NCI-H69 (cell line): Measurements from ENCODE around the gene SLC38A4.

Source experiments
- DNase-seq: peaks from one replicate; lab custom pipeline; 2025; lab: John Stamatoyannopoulos, UW

The SLC38A4 gene

GRCh38 chr12:46814143-46814542 lies 11.7 kb downstream of the SLC38A4 start:
- DNase-seq: no peak

GRCh38 chr12:46811185-46811584 lies 14.6 kb downstream of the SLC38A4 start:
- peak; percentile 82 for DNase-seq

- peak; percentile 15 for DNase-seq
Measured at GRCh38 chr12:46808955-46809697, 16.7 kb downstream of the SLC38A4 start.

GRCh38 chr12:46808317-46808716 lies 17.5 kb downstream of the SLC38A4 start:
- no peak for DNase-seq

GRCh38 chr12:46804054-46804453 lies 21.7 kb downstream of the SLC38A4 start:
- no peak for DNase-seq

GRCh38 chr12:46803517-46803916 lies 22.3 kb downstream of the SLC38A4 start:
- no peak for DNase-seq

GRCh38 chr12:46801293-46801692 lies 24.5 kb downstream of the SLC38A4 start:
- DNase-seq: no peak

GRCh38 chr12:46800160-46800559 lies 25.6 kb downstream of the SLC38A4 start:
- no peak for DNase-seq

GRCh38 chr12:46798648-46799047 lies 27.1 kb downstream of the SLC38A4 start:
- DNase-seq: no peak

GRCh38 chr12:46798056-46798455 lies 27.7 kb downstream of the SLC38A4 start:
- DNase-seq: no peak

GRCh38 chr12:46795988-46796387 lies 29.8 kb downstream of the SLC38A4 start:
- DNase-seq: no peak

- DNase-seq: no peak
Measured at GRCh38 chr12:46794593-46795190, 31.1 kb downstream of the SLC38A4 start.

GRCh38 chr12:46792925-46793324 lies 32.9 kb downstream of the SLC38A4 start:
- DNase-seq: no peak

- peak; percentile 38 for DNase-seq
Measured at GRCh38 chr12:46790066-46790465, 35.7 kb downstream of the SLC38A4 start.

- DNase-seq: peak; percentile 26
Measured at GRCh38 chr12:46788072-46788887, 37.5 kb downstream of the SLC38A4 start.

- DNase-seq: no peak
Measured at GRCh38 chr12:46787496-46788055, 38.2 kb downstream of the SLC38A4 start.

GRCh38 chr12:46786774-46787173 lies 39.0 kb downstream of the SLC38A4 start:
- no peak for DNase-seq

GRCh38 chr12:46785382-46785781 lies 40.4 kb downstream of the SLC38A4 start:
- peak; percentile 10 for DNase-seq

GRCh38 chr12:46783871-46784270 lies 41.9 kb downstream of the SLC38A4 start:
- peak; percentile 22 for DNase-seq

- DNase-seq: no peak
Measured at GRCh38 chr12:46779879-46780278, 45.9 kb downstream of the SLC38A4 start.

- no peak for DNase-seq
Measured at GRCh38 chr12:46779063-46779462, 46.7 kb downstream of the SLC38A4 start.

- DNase-seq: no peak
Measured at GRCh38 chr12:46778415-46778814, 47.4 kb downstream of the SLC38A4 start.

- DNase-seq: peak; percentile 10
Measured at GRCh38 chr12:46777587-46777986, 48.2 kb downstream of the SLC38A4 start.
